PC-3 (cell line): ENCODE data around the gene DCAF6. TPM values are rescaled to one million over a fixed set of nuclear protein-coding genes. Genes with fewer than 3 reads are reported as not detected.

Experiments
- ATAC-seq: fragments of 200-7000 bp; cut with Tn5 transposase; 2 replicates; pipeline ENCODE4 v1.9.1; 2020; ENCODE audit warnings: mild to moderate bottlenecking, moderate library complexity
- BruUV-seq: library from RNA; stranded (reverse); fragments of 400-500 nt; replicated peaks from 2 replicates; lab custom pipeline; 2021; lab: Mats Ljungman, UMichigan
- CTCF ChIA-PET: fragments of 300-600 bp; sonication (Branson Sonifier 250); formaldehyde crosslinking; loops from one replicate; lab custom pipeline; 2022; ENCODE audit warnings: antibody characterized with exemption; lab: Charles Lee
- POLR2A ChIA-PET: fragments of 300-600 bp; sonication (Branson Sonifier 250); formaldehyde crosslinking; loops from one replicate; lab custom pipeline; 2022; ENCODE audit warnings: antibody characterized with exemption; ENCODE audit not compliant: unreplicated experiment; lab: Charles Lee
- DNase-seq: peaks from one replicate; pipeline ENCODE4 v3.0.0-alpha.2; 2015
- H2AFZ ChIP-seq: fragments of 300-600 bp; sonication (generic); 2 replicates; pipeline ENCODE4 v1.6.0; 2016; ENCODE audit warnings: antibody characterized with exemption, low read length
- H3F3A ChIP-seq: fragments of 300-600 bp; sonication (generic); one replicate; pipeline ENCODE4 v1.6.0; 2017; ENCODE audit warnings: antibody characterized with exemption, low read length, control low read depth, mild to moderate bottlenecking; ENCODE audit not compliant: unreplicated experiment
- H3K27ac ChIP-seq: fragments of 300-600 bp; sonication (generic); 2 replicates; pipeline ENCODE4 v1.5.1; 2016; ENCODE audit warnings: mild to moderate bottlenecking, low read length
- H3K27me3 ChIP-seq: fragments of 300-600 bp; sonication (generic); 2 replicates; pipeline ENCODE4 v1.6.1; 2016; ENCODE audit warnings: low read length, mixed read lengths
- H3K36me3 ChIP-seq: fragments of 300-600 bp; sonication (generic); 2 replicates; pipeline ENCODE4 v1.6.1; 2016; ENCODE audit warnings: low read depth, mixed run types, low read length, mixed read lengths
- H3K4me1 ChIP-seq: fragments of 300-600 bp; sonication (generic); 2 replicates; pipeline ENCODE4 v1.5.1; 2016; ENCODE audit warnings: low read length; ENCODE audit not compliant: insufficient read depth
- H3K4me2 ChIP-seq: fragments of 300-600 bp; sonication (generic); 2 replicates; pipeline ENCODE4 v1.6.0; 2016; ENCODE audit warnings: low read length
- H3K4me3 ChIP-seq: fragments of 300-600 bp; sonication (generic); 2 replicates; pipeline ENCODE4 v1.5.1; 2016; ENCODE audit warnings: mild to moderate bottlenecking, low read length, mixed read lengths
- H3K79me2 ChIP-seq: fragments of 300-600 bp; sonication (generic); 2 replicates; pipeline ENCODE4 v1.6.1; 2017; ENCODE audit warnings: low read length, mixed read lengths
- H3K9ac ChIP-seq: fragments of 300-600 bp; sonication (generic); 2 replicates; pipeline ENCODE4 v1.6.0; 2016; ENCODE audit warnings: mild to moderate bottlenecking, low read length
- H3K9me2 ChIP-seq: fragments of 300-600 bp; sonication (generic); replicated peaks from 2 replicates; pipeline ENCODE4 v1.6.1; 2016; ENCODE audit warnings: mixed run types, low read length, mixed read lengths
- H3K9me3 ChIP-seq: fragments of 300-600 bp; sonication (generic); 2 replicates; pipeline ENCODE4 v1.6.1; 2016; ENCODE audit warnings: low read length, mixed read lengths
- H4K20me1 ChIP-seq: fragments of 300-600 bp; sonication (generic); 2 replicates; pipeline ENCODE4 v1.6.1; 2016; ENCODE audit warnings: low read length, mixed read lengths
- EZH2 ChIP-seq: fragments of 300-600 bp; sonication (generic); IDR thresholded peaks from one replicate; pipeline ENCODE4 v1.6.1; 2017; ENCODE audit warnings: antibody characterized with exemption, mild to moderate bottlenecking, low read length; ENCODE audit not compliant: unreplicated experiment
- EZH2phosphoT487 ChIP-seq: fragments of 300-600 bp; sonication (generic); IDR thresholded peaks from 2 replicates; pipeline ENCODE4 v1.6.1; 2018; ENCODE audit warnings: mild to moderate bottlenecking, antibody characterized with exemption, low read length, borderline replicate concordance
- intact Hi-C: fragments of 100-400 bp; cut with micrococcal nuclease; formaldehyde crosslinking; loops from 2 replicates; pipeline ENCODE4 v1.9.0; 2023
- total RNA-seq: library from RNA; depleted of rRNA; stranded (reverse); fragments of >200 nt; gene quantifications from 2 replicates; pipeline ENCODE4 v1.2.3, GENCODE V29; 2014
- TF ChIP-seq, protein P1 (sequence below): fragments of 300-600 bp; sonication (generic); conservative IDR thresholded peaks from 2 replicates; pipeline ENCODE4 v1.5.1; 2017; ENCODE audit warnings: antibody characterized with exemption, low read depth, mild to moderate bottlenecking, low read length

DCAF6 gene
- total RNA-seq, 1 experiment from 2014 or later = 29.1 TPM

DNA sequence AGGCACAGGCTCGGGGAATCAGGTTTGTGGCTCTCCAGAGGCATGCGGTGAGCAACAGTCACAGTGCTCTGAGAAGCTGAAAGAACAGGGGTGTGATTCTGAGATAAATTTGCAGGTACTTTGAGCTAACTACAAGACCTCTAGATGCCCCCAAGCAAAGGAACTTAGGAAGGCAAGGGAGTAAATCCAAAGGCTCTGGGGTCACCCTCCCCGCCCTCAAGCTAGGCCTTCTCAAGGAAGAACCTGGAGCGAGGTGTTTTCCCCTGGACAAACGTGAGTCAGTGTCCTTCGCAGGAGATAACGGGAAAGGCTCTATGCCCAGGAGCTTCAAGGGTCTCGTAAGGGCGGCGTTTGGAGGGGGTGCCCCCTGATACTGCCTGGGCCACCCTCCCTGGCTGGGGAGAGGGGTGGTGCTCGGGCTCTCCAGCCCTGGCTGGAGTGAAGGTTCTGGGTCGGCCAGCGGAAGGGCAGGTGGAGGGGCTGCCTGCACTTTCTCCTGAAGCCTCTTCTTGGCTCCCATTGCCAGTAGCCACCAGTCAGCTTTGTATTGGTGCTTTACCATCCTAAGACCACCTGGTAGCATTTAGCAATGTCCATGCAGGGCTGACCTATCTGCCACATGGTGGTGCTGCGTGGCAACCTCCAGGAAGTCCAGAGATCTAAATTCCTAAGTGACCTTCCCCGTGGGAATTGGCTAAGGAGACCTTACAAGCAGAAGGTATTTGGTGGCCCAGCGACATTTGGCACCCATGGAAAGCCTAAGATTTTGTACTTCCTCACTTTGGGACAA, 156.3 kb downstream of the DCAF6 start:
- CTCF ChIA-PET = interaction anchor here (1.0 kb wide), 1 partner anchor 11 kb away, joined by 3 read pairs; no protein-coding TSS in a partner anchor

DNA sequence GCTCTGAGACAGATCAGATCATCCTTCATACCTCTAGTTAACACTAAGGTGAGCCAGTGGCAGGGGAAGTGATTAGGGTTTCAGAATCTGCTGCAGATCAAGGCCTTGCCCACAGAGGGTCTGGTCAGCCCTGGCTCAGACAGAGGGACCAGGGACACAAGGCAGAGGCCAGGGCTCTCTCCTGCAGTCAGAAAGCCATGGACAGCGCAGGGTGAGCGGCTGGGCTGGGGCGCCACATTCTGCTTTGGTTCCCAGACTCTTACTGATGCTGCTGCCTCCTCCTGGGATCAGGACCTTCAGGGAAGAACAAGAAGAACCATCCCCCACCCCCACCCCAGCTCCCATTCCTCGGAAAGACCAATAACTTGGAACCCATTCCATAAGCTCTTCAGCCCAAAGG, 157.1 kb downstream of the DCAF6 start:
- Histone ChIP-seq H3K9me2 (no peaks in the 10 kb centered on the region), H3K27me3 (no peaks in the 10 kb centered on the region), H3K9me3 (no peaks in the 10 kb centered on the region), H3K36me3 (no peaks in the 10 kb centered on the region), H3K4me1 (peaks cover 14% of the 10 kb centered on the region), H3F3A (no peaks in the 10 kb centered on the region), H3K4me3 (no peak overlapping the region), H2AFZ (no peak overlapping the region), H3K79me2 (no peaks in the 10 kb centered on the region), H4K20me1 (no peaks in the 10 kb centered on the region), H3K9ac (no peak overlapping the region), H3K4me2 (no peak overlapping the region), H3K27ac (no peak overlapping the region)
- TF ChIP-seq, protein P1, sequence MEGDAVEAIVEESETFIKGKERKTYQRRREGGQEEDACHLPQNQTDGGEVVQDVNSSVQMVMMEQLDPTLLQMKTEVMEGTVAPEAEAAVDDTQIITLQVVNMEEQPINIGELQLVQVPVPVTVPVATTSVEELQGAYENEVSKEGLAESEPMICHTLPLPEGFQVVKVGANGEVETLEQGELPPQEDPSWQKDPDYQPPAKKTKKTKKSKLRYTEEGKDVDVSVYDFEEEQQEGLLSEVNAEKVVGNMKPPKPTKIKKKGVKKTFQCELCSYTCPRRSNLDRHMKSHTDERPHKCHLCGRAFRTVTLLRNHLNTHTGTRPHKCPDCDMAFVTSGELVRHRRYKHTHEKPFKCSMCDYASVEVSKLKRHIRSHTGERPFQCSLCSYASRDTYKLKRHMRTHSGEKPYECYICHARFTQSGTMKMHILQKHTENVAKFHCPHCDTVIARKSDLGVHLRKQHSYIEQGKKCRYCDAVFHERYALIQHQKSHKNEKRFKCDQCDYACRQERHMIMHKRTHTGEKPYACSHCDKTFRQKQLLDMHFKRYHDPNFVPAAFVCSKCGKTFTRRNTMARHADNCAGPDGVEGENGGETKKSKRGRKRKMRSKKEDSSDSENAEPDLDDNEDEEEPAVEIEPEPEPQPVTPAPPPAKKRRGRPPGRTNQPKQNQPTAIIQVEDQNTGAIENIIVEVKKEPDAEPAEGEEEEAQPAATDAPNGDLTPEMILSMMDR = no peak
- TF ChIP-seq EZH2phosphoT487 (no peak), EZH2 (no peak)
- intact Hi-C loops = no loop called here
- ChIA-PET CTCF (interaction anchor here (1.0 kb wide), 1 partner anchor 11 kb away, joined by 3 read pairs; no protein-coding TSS in a partner anchor), POLR2A (interaction anchor here (0.7 kb wide), 1 partner anchor 244 kb away, joined by 6 read pairs; no protein-coding TSS in a partner anchor)
- ATAC-seq = no peak
- no TSS peak for BruUV-seq
- DNase-seq = no peak

More for the DNA sequence above, 156.3 kb downstream of the DCAF6 start:
- ATAC-seq (no peak), DNase-seq (peak; percentile 8)
- POLR2A ChIA-PET = no interaction called here
- intact Hi-C loops = no loop called here
- H3K27ac ChIP-seq = no peak overlapping the region
- H3K9me3 ChIP-seq = no peaks in the 10 kb centered on the region
- H2AFZ ChIP-seq = no peak overlapping the region
- no peaks in the 10 kb centered on the region for H3F3A ChIP-seq
- H4K20me1 ChIP-seq = no peaks in the 10 kb centered on the region
- no peaks in the 10 kb centered on the region for H3K36me3 ChIP-seq
- no peaks in the 10 kb centered on the region for H3K79me2 ChIP-seq
- BruUV-seq = no TSS peak
- H3K4me2 ChIP-seq = no peak overlapping the region
- peaks cover 17% of the 10 kb centered on the region for H3K4me1 ChIP-seq
- no peaks in the 10 kb centered on the region for H3K27me3 ChIP-seq
- H3K4me3 ChIP-seq = no peak overlapping the region
- H3K9me2 ChIP-seq = no peaks in the 10 kb centered on the region
- H3K9ac ChIP-seq = no peak overlapping the region
- TF ChIP-seq, protein P1 = peak; percentile 57
- TF ChIP-seq EZH2phosphoT487 = no peak
- no peak for TF ChIP-seq EZH2

DNA sequence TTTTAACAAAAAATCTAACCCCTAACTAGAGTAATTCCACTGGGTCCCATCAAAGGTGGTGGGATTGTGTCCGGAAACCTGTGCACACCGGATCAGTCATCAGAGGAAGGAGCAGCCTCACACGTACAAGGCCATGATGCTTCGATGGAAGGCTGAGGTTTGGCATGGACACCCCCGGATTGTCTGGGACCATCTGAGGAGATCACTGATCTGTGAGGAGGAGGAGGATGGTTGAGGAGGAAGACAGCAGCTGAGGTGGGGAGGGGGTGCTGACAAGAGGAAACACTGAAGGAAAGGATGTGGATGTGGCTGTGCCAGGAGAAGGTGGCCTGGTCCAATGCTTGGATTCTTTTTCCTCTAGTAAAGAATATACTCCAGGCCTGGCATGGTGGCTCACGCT, 159.0 kb downstream of the DCAF6 start:
- Histone ChIP-seq H3K9ac (no peak overlapping the region), H3K79me2 (no peaks in the 10 kb centered on the region), H3K4me2 (no peak overlapping the region), H3K27ac (no peak overlapping the region), H2AFZ (no peak overlapping the region), H3K9me2 (no peaks in the 10 kb centered on the region), H3K9me3 (no peaks in the 10 kb centered on the region), H3K36me3 (no peaks in the 10 kb centered on the region), H3K4me3 (no peak overlapping the region), H3K4me1 (no peaks in the 10 kb centered on the region), H4K20me1 (no peaks in the 10 kb centered on the region), H3K27me3 (no peaks in the 10 kb centered on the region), H3F3A (no peaks in the 10 kb centered on the region)
- no peak for DNase-seq
- no TSS peak for BruUV-seq
- intact Hi-C loops = no loop called here
- ChIA-PET CTCF (no interaction called here), POLR2A (interaction anchor here (0.6 kb wide), 1 partner anchor 36 kb away, joined by 3 read pairs; no protein-coding TSS in a partner anchor)
- TF ChIP-seq EZH2 (no peak), EZH2phosphoT487 (no peak)
- TF ChIP-seq, protein P1 = no peak
- ATAC-seq = no peak
